MV-4-11 (cell line): Measurements from ENCODE around the gene DFFB.
A peak's percentile ranks its signal among the peaks of the same experiment; 100 is the strongest.
"Not testable (repeated sequence)": the region's sequence is repeated elsewhere in the genome, so short reads cannot be mapped to it uniquely, and the experiment has no call there.

Experiments used
- DNase-seq: peaks from one replicate; lab custom pipeline; 2025; lab: John Stamatoyannopoulos, UW

Gene DFFB, protein sequence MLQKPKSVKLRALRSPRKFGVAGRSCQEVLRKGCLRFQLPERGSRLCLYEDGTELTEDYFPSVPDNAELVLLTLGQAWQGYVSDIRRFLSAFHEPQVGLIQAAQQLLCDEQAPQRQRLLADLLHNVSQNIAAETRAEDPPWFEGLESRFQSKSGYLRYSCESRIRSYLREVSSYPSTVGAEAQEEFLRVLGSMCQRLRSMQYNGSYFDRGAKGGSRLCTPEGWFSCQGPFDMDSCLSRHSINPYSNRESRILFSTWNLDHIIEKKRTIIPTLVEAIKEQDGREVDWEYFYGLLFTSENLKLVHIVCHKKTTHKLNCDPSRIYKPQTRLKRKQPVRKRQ

DNA sequence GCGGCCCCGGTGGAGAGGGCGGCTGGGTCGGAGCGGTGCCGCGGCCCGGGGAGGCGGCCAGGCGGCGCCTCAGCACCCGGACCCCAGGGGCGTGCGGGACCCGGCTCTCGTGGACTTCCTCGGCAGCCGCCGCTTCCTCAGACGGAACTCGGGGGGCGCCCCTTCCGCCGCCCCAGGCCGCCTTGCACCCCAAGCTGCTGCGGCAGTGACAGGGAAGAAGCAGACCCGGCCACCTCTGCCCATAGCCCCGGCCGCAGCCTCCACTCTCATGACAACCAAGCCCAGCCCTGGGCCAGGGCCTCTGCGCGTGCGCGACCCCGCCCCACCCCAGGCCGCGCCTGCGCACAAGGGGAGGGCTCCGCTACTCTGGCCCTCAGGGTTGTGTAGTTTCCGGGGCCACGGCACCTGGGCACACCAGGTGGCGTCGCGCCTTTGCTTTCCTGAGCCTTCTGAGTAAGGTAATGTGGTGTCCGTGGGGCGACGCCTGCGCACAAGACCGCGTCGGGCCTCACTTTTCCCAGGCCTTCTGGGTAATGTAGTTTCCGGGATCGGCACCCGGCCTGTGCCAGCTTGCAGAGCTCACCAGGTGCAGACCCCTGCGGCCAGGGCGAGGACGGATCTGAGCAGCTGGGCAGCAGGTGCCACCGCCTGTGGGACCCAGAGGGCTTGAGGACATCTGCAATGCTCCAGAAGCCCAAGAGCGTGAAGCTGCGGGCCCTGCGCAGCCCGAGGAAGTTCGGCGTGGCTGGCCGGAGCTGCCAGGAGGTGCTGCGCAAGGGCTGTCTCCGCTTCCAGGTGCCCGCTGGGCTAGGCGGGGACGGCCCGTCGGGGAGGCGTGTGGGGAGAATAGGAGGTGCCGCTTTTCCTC, at the start of gene DFFB, which contains the start of gene CEP104:
TSS of gene DFFB (plus strand) at position 554 of the 868 bp plus-strand sequence. CDS start at position 682, 128 bp downstream.
TSS of gene CEP104 (minus strand) at position 289 of the 868 bp plus-strand sequence. CDS start 4,804 bp downstream, outside the sequence.
- DNase-seq: peak; percentile 78

DNA sequence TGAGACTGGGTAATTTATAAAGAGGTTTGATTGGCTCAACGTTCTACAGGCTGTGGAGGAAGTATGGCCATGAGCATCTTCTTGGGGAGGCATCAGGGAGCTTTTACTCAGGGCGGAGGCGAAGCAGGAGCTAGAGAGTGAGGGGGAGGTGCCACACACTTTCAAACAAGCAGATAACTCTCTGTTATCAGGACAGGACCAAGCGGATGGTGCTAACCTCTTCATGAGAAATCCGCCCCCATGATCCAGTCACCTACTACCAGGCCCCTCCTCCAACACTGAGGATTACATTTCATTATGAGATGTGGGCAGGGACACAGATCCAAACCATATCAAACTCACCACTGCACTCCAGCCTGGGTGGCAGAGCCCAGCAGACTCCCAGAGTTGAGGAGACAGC, 49.5 kb upstream of the DFFB start:
- DNase-seq: no peak

DNA sequence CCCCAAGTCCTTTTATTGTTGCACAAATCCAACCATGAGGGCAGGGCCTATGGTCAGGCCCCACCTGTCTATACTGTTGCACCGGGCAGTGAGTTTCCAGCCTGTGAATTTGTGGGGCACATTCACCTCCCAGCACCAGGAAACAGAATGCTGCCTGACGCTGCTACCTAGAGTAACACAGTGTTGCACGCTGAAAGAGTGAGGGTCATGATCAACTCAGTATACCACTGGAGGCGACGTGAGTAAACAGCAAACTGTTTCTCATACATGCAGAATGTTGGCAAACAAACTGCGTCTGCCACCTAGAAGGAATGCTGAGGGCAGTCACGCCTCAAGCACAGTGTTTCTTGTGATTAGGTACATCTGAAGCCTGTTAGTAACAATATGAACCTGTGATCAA, 47.6 kb upstream of the DFFB start:
- no peak for DNase-seq

DNA sequence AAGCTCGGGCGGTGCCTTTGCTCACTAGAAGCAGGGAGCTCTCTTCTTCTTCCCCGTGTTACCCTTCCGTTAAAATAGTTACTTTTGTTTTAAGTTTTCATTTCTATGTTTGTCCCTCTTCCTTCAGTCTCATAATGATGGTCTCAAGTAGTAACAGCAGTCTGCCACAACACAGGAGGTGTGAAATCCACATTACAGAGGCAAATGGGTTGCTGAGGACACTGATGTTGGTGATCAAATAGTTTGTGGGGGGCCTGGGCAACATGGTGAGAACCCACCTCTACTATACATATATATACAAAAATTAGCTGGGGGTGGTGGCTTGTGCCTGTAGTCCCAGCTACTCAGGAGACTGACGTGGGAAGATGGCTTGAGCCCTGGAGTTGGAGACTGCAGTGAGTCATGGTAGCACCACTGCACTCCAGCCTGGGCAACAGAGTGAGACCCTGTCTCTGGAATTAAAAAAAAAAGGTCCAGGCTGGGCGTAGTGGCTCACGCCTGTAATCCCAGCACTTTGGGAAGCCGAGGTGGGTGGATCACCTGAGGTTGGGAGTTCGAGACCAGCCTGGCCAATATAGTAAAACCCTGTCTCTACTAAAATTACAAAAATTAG, 47.0 kb upstream of the DFFB start:
- DNase-seq: not testable (repeated sequence)

DNA sequence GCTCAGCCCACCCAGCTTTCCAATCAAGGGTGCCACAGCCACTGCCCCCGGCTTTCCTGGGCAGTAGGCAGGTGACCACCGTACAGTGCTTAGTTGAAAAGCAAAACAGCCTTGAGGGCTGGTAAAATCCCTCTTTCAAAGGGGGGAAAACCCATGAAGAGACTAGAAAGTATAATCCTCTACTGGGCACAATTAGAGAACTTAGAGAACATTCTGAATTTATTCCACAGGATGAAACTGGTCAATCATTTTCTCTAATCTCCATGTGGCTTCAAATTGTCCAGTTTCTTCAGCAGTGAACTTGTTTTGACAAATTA, 45.7 kb upstream of the DFFB start:
- no peak for DNase-seq

DNA sequence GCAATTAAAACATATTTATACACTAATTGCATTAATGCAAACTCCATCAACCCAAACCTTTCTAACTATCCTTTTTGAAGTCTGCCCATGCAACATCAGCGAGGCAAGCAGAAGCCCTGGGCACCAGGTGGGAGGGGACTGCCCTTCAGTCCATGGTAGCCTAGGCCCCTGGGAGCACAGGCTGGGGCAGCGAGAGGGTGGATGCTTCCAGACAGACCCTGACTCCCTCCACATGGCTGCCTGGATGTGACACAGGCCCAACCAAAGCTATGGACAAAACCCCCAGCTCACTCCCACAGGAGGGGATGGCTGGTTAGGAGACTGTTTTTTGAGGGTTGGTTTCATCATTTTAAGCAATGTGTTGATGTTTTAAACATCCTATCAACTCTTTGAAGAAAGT, 43.2 kb upstream of the DFFB start:
- DNase-seq: no peak

DNA sequence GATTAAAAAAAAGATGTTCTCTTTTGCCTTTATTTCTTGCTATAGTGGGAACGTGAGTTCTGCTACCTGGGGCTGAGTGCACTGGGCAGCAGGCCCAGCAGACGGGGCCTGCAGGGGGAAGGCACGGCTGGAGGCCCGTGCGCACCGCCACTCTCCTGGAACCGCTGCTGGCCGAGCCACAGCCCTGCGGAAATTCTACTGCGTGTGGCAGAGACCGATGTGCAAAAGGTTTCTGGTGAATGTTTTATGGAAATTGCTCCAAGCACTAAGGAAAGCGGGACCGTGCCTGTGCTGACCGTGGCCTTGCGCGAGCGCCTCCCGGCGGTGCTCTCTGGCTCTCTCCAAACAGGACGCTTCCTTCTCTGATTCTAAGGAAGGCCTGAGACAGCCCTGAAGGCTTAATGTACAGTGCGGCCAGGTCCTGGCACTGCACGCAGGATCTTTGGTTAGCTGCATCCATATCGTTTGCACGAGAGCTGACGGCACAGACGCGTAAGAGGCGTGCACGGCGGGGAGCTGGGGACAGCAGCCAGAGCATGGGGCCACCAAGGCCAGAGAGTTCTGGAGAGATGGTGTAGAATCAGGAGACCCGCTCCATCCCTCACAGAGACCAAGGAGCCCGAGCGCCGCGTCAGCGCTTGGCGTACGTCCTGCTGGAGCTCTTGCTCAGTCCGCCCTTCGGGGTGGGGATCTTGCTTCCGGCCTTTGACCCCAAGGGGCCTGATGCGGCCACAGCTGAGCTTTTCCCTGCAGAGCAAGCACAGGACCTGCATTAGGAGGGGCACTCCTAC, 42.3 kb upstream of the DFFB start:
- no peak for DNase-seq

DNA sequence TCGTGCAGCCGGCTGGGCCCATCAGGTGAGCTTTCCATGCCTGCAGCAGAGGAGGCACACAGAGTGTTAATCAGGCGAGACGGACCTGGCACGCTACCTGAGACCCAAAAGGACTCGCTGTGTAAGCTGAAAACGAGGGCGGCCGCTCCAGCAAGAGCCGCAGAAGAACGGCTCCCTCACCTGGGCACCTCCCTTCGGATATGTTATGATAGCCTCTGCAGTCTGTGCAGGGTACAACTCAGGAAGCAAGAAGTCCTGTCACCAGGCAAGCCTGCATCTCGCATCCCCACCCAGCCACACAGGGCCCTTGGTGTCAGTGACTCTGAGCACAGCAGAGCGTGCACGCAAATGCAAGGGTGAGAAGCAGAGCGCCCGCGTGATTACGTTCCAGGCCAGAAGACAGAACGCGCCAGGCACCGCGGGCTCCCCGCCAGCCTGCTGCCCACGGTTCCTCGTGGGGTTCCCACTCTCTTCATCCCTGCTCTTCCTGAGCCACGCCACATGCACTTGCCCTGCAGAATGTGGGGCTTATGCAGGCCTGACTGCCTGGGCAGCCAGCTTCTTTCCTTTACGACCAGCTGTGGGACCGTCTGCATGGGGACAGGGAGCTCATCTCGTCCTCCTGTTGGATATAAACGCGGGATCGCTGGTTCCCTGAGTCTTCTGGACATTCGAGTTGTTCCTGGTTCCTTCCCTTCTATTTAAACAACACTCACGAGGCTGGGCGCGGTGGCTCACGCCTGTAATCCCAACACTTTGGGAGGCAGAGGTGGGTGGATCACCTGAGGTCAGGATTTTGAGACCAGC, 40.7 kb upstream of the DFFB start:
- DNase-seq: peak; percentile 8

DNA sequence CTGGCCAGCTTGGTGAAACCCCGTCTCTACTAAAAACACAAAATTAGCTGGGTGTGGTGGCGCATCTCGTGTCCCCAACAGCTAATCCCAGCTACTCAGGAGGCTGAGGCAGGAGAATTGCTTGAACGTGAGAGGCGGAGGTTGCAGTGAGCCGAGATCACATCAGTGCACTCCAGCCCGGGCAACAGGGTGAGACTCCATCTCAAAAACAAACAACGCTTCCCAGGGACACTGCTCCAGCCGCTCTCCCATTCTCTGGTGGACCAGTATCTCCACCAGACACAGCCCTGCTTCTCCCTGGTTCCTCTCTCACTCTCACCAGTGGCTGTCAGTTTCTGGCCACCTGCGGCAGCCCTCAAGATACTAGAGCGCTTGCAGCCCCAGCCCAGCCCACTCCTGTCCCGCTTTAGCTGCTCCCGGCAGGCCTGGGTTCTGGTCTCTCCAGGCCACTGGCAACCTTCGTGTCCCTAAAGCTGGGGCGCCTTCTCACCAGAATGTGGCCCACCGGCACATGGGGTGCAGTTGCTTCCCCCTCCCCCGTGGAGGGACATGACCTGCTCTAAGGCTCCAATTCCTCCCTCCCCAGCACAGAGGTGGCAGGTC, 40.0 kb upstream of the DFFB start:
- DNase-seq: no peak

DNA sequence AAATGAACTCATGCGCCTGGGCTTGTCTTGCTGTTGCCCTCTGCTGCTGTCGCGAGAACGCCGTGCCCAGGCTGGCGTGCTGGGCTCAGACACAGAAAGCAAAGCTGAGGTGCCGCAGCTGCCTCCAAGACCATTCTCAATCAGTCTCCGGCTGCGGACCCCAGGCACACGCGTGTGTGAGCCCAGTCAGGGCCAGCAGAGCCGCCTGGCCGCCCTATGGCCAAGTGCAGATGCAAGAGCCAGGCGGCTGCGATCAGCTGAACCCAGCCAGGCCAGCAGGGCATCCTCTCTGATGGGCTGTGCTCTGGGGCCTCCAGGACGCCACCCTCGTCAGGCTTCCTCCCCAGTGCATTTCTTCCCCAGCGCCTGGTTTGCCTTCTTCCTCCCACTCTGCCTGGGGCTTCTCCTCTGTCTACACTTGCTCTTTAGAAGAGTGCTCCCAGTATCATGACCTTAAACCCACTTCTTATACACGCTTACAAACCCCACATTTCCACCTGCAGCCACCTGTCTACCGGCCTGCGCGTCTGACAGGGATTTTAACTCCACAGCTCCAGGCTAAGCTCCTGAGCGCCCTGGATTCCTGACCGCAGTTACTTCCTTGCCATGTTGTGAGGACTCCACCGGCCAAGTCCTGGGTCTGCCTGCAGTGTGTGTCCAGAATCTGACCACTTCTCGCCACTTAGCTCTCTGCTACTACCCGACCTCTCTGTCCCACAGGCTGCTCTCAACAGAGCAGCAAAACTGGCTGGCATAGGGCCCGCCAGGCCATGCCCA, 39.3 kb upstream of the DFFB start:
- no peak for DNase-seq

DNA sequence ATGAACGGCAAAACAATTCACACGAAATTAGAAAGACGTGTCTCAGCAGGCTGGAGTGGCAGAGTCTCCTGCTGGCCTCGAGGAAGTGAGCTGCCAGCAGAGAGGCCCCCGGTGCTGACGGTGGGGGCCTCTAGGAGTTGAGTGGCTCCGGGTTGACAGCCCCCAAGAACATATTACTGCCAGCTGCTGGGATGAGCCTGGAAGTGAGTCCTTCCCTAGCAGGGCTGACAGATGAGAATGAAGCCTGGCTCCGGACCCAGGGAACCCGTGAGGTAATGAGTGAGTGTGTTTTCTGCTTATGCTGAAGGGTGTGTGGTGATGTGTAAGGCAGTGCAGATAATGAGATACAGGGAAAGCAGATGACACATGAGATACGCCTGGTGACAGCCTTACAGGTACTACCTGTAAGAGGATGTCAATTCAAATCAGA, 37.5 kb upstream of the DFFB start:
- DNase-seq: no peak

DNA sequence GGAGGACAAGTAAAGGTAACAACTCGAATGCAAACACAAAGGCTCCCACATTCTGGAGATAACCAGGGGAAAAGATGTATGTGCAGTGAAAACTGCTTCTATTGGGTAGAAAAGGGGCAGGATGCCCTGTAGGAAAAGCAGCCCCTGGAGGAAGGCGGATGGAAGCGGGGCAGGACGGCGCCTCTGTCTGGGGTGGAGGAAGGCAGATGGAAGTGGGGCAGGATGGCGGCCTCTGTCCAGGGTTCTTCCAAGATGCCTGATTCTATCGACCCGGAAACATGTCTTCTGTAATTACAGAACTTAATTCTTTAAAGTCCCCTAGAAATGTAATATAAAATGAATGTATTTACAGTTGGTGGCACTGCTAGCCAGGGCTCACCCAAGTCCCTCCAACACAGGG, 37.0 kb upstream of the DFFB start:
- DNase-seq: no peak

DNA sequence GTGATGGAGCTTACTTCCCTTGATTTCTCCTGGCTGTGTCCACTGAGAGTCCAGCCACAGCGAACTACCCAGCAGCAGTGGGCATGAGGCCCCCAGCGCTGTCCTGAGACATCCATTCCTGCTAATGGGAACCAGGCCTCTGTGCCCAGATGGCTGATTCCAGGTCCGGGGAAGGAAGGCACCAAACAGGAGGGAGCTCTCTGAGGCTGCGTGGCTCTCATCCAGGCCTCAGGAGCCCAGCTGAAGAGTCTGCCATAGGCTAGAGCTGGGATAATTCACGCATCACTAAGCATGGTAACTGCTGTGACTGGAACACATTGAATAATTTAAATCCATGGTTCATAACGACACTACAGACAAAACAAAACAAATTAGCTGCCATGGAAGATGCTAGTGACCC, 36.3 kb upstream of the DFFB start:
- DNase-seq: no peak

DNA sequence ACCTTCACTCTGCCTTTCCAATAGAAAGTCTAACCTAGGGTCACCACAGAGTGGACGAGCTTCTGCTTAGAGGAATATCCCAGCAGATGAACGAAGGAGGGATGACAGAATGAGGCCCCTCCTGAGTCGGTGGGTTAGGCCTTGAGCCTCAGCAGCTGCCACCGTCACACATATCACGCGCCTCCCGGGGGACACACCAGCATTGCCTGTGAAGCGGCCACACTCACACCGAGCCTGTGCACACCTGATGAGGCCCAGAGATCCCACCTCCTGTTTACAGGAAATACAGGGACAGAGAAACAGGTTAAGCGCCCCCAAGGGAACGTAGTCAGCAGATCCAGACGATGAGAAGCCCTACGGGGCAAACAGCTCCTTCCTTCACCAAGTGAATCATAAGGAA, 35.8 kb upstream of the DFFB start:
- no peak for DNase-seq

DNA sequence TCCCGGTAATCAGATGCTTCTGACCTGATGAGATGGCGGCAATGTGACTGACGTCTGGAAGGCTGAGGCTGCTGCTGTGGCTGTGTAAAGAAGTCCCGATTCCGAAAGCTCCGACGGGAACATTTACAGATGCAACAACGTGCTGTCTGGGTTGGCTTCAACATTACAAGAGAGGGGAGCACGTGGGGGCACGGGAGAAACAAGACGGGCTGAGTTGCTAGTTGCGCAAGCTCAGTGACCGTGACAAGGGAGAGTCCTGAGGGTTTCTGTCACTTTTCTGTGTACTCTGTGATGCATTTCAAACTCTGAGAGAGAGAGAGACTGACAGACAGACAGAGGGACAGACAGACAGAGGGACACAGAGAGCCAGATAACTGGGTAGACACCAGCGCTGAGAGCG, 35.4 kb upstream of the DFFB start:
- DNase-seq: peak; percentile 11

DNA sequence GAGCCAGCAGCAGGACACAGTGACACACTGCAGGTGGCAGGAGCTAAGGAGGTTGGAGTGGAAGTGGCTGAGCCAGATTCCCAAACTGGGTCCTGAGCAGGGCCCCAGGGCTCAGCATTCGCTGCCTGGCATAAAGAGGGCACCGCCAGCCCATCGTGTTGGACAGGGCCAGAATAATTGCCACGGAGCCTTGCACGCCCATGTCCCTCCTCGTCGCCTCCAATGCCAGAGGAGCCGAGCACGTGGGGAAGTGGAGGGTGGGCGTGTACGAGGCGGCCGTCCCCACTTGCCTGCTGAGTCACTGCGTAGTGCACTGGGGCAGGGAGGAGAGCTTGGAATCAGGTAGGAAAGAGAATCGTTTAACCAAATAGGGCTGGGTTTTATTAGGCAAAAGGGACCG, 34.9 kb upstream of the DFFB start:
- no peak for DNase-seq

DNA sequence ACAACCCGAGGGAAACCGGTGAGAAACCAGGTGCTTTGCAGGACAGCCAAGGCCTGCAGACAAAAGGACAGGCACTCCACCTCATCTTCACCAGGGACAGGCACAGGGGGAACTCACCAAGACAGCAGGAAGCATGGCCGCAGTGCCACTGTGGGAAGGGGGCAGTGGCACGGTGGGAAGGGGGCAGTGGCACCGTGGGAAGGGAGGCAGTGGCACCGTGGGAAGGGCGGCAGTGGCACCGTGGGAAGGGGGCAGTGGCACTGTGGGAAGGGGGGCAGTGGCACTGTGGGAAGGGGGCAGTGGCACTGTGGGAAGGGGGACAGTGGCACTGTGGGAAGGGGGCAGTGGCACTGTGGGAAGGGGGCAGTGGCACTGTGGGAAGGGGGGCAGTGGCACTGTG, 32.6 kb upstream of the DFFB start:
- no peak for DNase-seq

DNA sequence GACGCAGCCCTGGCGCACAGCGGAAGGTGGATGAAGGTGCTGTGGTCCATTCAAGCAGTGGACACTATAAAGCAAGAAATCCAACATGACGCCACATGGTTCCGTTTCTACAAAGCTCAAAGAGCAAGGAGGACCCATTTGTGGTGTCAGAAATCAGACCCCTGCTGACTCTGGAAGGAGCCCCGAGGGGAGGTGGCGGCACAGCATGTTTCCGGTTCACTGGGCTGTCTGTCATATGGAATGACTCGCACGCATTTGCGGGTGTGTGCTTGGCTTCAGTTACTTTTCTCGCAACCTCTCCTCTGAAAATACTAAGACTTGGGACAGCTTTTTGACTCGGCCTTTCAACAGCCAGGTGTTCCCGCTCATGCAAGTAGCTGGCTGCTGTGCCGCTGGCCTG, 31.9 kb upstream of the DFFB start:
- no peak for DNase-seq

DNA sequence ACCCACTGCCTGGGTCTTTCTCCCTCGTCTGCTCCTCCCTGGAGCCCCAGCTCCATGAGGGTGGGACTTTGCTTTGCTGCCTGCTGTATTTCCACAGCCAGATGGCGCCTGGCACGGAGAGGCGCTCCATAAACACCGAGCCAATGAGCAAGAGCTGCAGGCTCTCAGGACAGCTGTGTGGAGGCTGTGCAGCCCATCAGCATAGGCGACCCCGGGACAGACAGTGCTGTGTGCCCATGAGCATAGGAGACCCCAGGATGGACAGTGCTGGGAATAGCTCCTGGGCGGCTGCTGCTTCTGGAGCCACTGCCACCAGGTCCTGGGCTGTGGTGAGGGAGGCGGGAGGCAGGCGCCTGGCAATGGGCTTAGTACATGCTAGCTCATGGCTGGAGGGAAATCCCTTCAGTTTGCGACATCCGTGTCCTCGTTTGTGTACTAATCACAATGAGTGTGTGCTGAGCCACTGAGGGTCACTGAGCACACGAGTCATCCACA, 29.4 kb upstream of the DFFB start:
- DNase-seq: peak; percentile 61

DNA sequence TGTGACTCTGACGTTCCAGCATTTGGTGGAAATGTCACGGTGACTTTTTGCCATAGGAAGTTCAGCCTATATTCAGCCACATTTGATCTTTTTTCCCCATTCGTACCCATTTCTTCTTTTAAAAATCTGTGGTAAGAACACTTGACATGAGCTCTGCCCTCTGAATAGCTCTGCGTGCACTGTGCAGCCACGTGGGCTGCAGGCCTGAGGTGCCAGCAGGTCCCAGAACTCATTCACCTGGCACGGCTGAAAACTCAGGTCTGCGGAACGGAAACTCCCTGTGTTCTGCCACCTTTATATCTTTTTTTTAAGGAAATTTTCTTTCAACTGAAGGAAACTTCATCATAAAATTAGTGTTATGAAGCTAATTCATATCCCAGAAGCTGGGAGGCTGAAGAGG, 28.9 kb upstream of the DFFB start:
- DNase-seq: no peak
